Activated naive CD4-positive, alpha-beta T cell treated with anti-CD3 and anti-CD28 coated beads, Interleukin-2, amount 50 U/mL, for 72 hours (primary cell): ENCODE data around the gene YES1. TPM values are rescaled to one million over a fixed set of nuclear protein-coding genes. Genes with fewer than 3 reads are reported as not detected.

Experiments
- total RNA-seq, 2 donors: library from RNA; stranded (reverse); gene quantifications; one replicate each; pipeline ENCODE4 v1.2.3, GENCODE V29; 2022

Gene YES1
- total RNA-seq, 2 donors from 2014 or later: 8.8 to 13.9 TPM

Other genes with a start within 250 kb of the YES1 start
- not detected for gene CETN1, start 231.9 kb downstream of the YES1 start, total RNA-seq
- gene CLUL1, start 215.3 kb downstream of the YES1 start, total RNA-seq: not detected
- 100 to 1,000 TPM; 344 to 378 TPM for gene TYMS, start 154.6 kb downstream of the YES1 start, total RNA-seq
- 10 to 100 TPM; 51.8 to 83.8 TPM for gene ENOSF1, start 99.6 kb downstream of the YES1 start, total RNA-seq
- not detected for gene ADCYAP1, start 92.6 kb upstream of the YES1 start, total RNA-seq